SKM-1 (cell line): ENCODE results near the gene BTBD9.

ENCODE experiments used
- DNase-seq: peaks from one replicate; lab custom pipeline; 2025; ENCODE audit not compliant: unreplicated experiment; lab: John Stamatoyannopoulos, UW

The BTBD9 gene

GRCh38 chr6:38310061-38310460 lies 329.7 kb downstream of the BTBD9 start:
- no peak for DNase-seq

GRCh38 chr6:38307740-38308139 lies 332.0 kb downstream of the BTBD9 start:
- DNase-seq = no peak

- DNase-seq = no peak
Measured at GRCh38 chr6:38306931-38307330, 332.8 kb downstream of the BTBD9 start.

- no peak for DNase-seq
Measured at GRCh38 chr6:38305995-38306681, 333.6 kb downstream of the BTBD9 start.

- no peak for DNase-seq
Measured at GRCh38 chr6:38302838-38303237, 336.9 kb downstream of the BTBD9 start.

- DNase-seq = no peak
Measured at GRCh38 chr6:38302081-38302480, 337.6 kb downstream of the BTBD9 start.

GRCh38 chr6:38290133-38290799 lies 349.5 kb downstream of the BTBD9 start:
- DNase-seq = no peak

- DNase-seq = no peak
Measured at GRCh38 chr6:38287487-38287886, 352.2 kb downstream of the BTBD9 start.

GRCh38 chr6:38284802-38285394 lies 354.8 kb downstream of the BTBD9 start:
- DNase-seq = no peak

GRCh38 chr6:38283734-38284362 lies 355.9 kb downstream of the BTBD9 start:
- no peak for DNase-seq

- DNase-seq = no peak
Measured at GRCh38 chr6:38282911-38283310, 356.8 kb downstream of the BTBD9 start.

- no peak for DNase-seq
Measured at GRCh38 chr6:38281126-38281525, 358.6 kb downstream of the BTBD9 start.

GRCh38 chr6:38279963-38280588 lies 359.7 kb downstream of the BTBD9 start:
- DNase-seq = no peak

- no peak for DNase-seq
Measured at GRCh38 chr6:38279423-38279822, 360.3 kb downstream of the BTBD9 start.

GRCh38 chr6:38273325-38273724 lies 366.4 kb downstream of the BTBD9 start:
- DNase-seq = no peak

- no peak for DNase-seq
Measured at GRCh38 chr6:38272222-38272621, 367.5 kb downstream of the BTBD9 start.

- no peak for DNase-seq
Measured at GRCh38 chr6:38271081-38271480, 368.6 kb downstream of the BTBD9 start.

- DNase-seq = no peak
Measured at GRCh38 chr6:38270367-38270766, 369.4 kb downstream of the BTBD9 start.

- no peak for DNase-seq
Measured at GRCh38 chr6:38269461-38270172, 370.1 kb downstream of the BTBD9 start.

GRCh38 chr6:38268342-38268741 lies 371.4 kb downstream of the BTBD9 start:
- DNase-seq = no peak

GRCh38 chr6:38266921-38267354 lies 372.8 kb downstream of the BTBD9 start:
- DNase-seq = no peak
